ENCODE results near the gene OCA2. TPM values are rescaled to one million over a fixed set of nuclear protein-coding genes. Genes with fewer than 3 reads are reported as not detected.
"Not testable (repeated sequence)": the region's sequence is repeated elsewhere in the genome, so short reads cannot be mapped to it uniquely, and the experiment has no call there.

The OCA2 gene
- total RNA-seq, 1 experiment from 2014 or later, result 0.13 TPM

- in situ Hi-C loops (cut with HindIII; ENCODE audit: low pct_unique_long_range_greater_than_20kb, low sequenced_read_pairs) (no loop called here), intact Hi-C loops (cut with micrococcal nuclease; ENCODE audit: unreplicated experiment) (no loop called here)
- Histone ChIP-seq H3K36me3 (ENCODE audit: control insufficient read depth, insufficient read depth, low read length) (no peaks in the 10 kb centered on the region), H3K4me3 (ENCODE audit: low read depth in 2 of 2, low read length in 2 of 2) (no peak overlapping the region), H3K27ac (ENCODE audit: low read length) (no peak overlapping the region), H3K9me3 (ENCODE audit: control insufficient read depth, insufficient read depth, low read depth, low read length) (0 out of 2 replicates have a peak, but pooled peaks cover 7% of the 10 kb centered on the region), H3K27me3 (ENCODE audit: control insufficient read depth, insufficient read depth, low read length) (no peaks in the 10 kb centered on the region), H3K4me1 (ENCODE audit: control insufficient read depth, insufficient read depth, low read length) (no peaks in the 10 kb centered on the region)
- DNase-seq (ENCODE audit: low read depth, low spot score) (no peak), ATAC-seq (no peak)
- TF ChIP-seq TCF7L2 (IDR thresholded peaks at IDR 0.05; ENCODE audit: low read depth, low read length) (no peak), REST (IDR thresholded peaks at IDR 0.05; ENCODE audit: insufficient read depth in 1 of 2, low read depth in 2 of 2, low read length in 1 of 2) (no peak), SIN3A (IDR thresholded peaks at IDR 0.05; ENCODE audit: borderline replicate concordance, insufficient read depth, low read depth, low read length) (no peak), POLR2AphosphoS5 (IDR thresholded peaks at IDR 0.05; ENCODE audit: low read depth, low read length) (no peak), CTCF (IDR thresholded peaks at IDR 0.05) (no peak)
- POLR2A ChIA-PET, result no interaction called here
- CTCF ChIA-PET, result no interaction called here
- no TSS peak for BruUV-seq (replicated peaks)
Measured at GRCh38 chr15:27714675-27715074, 384.4 kb downstream of the OCA2 start.

GRCh38 chr15:27713850-27714249, 385.3 kb downstream of the OCA2 start:
- H3K27me3 ChIP-seq (ENCODE audit: control insufficient read depth, insufficient read depth, low read length); H3K4me1 ChIP-seq (ENCODE audit: control insufficient read depth, insufficient read depth, low read length); DNase-seq (ENCODE audit: low read depth, low spot score); H3K27ac ChIP-seq (ENCODE audit: low read length); in situ Hi-C loops (cut with HindIII; ENCODE audit: low pct_unique_long_range_greater_than_20kb, low sequenced_read_pairs); intact Hi-C loops (cut with micrococcal nuclease; ENCODE audit: unreplicated experiment); BruUV-seq (replicated peaks); H3K4me3 ChIP-seq (ENCODE audit: low read depth in 2 of 2, low read length in 2 of 2); POLR2A ChIA-PET; ATAC-seq; CTCF ChIA-PET; H3K36me3 ChIP-seq (ENCODE audit: control insufficient read depth, insufficient read depth, low read length): not testable (repeated sequence)
- 0 out of 2 replicates have a peak, but pooled peaks cover 10% of the 10 kb centered on the region for H3K9me3 ChIP-seq (ENCODE audit: control insufficient read depth, insufficient read depth, low read depth, low read length)

- no peak for DNase-seq (ENCODE audit: low read depth, low spot score)
- H3K27me3 ChIP-seq (ENCODE audit: control insufficient read depth, insufficient read depth, low read length), result no peaks in the 10 kb centered on the region
- POLR2A ChIA-PET, result no interaction called here
- no peak overlapping the region for H3K27ac ChIP-seq (ENCODE audit: low read length)
- CTCF ChIA-PET, result no interaction called here
- no peaks in the 10 kb centered on the region for H3K4me1 ChIP-seq (ENCODE audit: control insufficient read depth, insufficient read depth, low read length)
- no TSS peak for BruUV-seq (replicated peaks)
- TF ChIP-seq POLR2AphosphoS5 (IDR thresholded peaks at IDR 0.05; ENCODE audit: low read depth, low read length), result no peak
- no peak for TF ChIP-seq CTCF (IDR thresholded peaks at IDR 0.05)
- no peak for TF ChIP-seq SIN3A (IDR thresholded peaks at IDR 0.05; ENCODE audit: borderline replicate concordance, insufficient read depth, low read depth, low read length)
- no peak for ATAC-seq
- H3K4me3 ChIP-seq (ENCODE audit: low read depth in 2 of 2, low read length in 2 of 2), result no peak overlapping the region
- H3K36me3 ChIP-seq (ENCODE audit: control insufficient read depth, insufficient read depth, low read length), result no peaks in the 10 kb centered on the region
- intact Hi-C loops (cut with micrococcal nuclease; ENCODE audit: unreplicated experiment) (no loop called here), in situ Hi-C loops (cut with HindIII; ENCODE audit: low pct_unique_long_range_greater_than_20kb, low sequenced_read_pairs) (no loop called here)
- H3K9me3 ChIP-seq (ENCODE audit: control insufficient read depth, insufficient read depth, low read depth, low read length), result peaks cover 6% of the 10 kb centered on the region; the same call in 1 of the 2 replicates
Measured at GRCh38 chr15:27707257-27707656, 391.9 kb downstream of the OCA2 start.

All from Panc1 (cell line).